A375 (cell line): ENCODE measurements around the gene TMC7. TPM values are rescaled to one million over a fixed set of nuclear protein-coding genes. Genes with fewer than 3 reads are reported as not detected.

Experiments
- small RNA-seq: library from RNA; depleted of rRNA; stranded (forward); fragments of <200 nt; gene quantifications from one replicate; pipeline ENCODE3, GENCODE V24; 2014
- total RNA-seq: library from RNA; depleted of rRNA; stranded (reverse); fragments of >200 nt; shearing (Covaris generic); gene quantifications from 2 replicates; pipeline ENCODE4 v1.2.3, GENCODE V29; 2014; rRNA removed

The TMC7 gene
- 3.9 and 4.2 TPM in 2 replicates for total RNA-seq

DNA sequence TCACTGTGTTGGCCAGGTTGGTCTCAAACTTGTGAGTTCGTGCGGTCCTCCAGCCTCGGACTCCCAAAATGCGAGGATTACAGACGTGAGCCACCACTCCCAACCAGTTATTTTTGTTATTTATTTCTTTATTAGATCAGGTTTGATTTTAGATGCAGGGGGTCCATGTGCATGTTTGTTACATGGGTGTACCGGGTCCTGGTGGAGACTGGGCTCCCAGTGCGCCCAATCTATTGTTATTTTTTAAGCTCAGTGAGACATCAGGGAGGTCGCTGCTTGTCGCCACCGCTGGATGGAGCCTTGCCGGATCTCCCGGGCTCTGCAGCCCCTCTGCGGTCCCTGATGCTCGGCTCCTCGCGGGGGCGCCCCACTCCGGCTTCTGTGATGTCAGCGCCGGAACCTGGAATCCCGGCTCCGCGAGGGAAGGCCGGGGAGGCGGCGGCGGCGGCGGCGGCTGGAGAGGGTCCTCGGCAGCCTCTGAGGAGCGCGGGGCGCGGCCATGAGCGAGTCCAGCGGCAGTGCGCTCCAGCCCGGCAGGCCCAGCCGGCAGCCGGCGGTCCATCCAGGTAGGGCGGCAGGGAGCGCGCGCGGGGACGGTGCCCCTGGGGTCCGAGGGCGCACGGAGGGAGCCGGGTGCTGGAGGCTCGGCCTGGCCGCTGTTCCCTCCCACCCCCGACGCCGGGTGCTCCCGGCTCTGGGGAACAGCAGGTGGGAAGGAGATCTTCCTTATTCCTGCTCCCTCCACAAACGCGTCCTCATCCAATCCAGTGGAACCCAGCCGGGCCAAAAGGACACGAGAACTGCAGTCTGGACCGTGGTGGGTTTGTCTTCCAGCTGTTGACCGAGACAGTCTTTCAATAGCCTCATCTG, at the start of gene TMC7:
Gene TMC7 (plus strand): TSS at position 370 of the 870 bp plus-strand sequence. CDS start 130 bp downstream, at position 500.

GRCh38 chr16:19067349-19068236, 83.9 kb downstream of the TMC7 start, which contains the start of gene COQ7:
TSS of gene COQ7 (plus strand) at chr16:19067614. CDS start at chr16:19067665, 51 bp downstream.

Small RNA genes lying within 50 kb of the gene (small RNA-seq; reads per million reads assigned to genes)
- not detected for gene RNU6-1340P

Other genes starting within 250 kb of the TMC7 start
- gene RPS15A, start 193.6 kb upstream of the TMC7 start, total RNA-seq: 1,656 and 3,126 TPM in 2 replicates
- gene ARL6IP1, start 182.4 kb upstream of the TMC7 start, total RNA-seq: 130 and 131 TPM in 2 replicates
- 31.7 and 36.6 TPM in 2 replicates for gene SMG1, start 57.5 kb upstream of the TMC7 start, total RNA-seq
- 56.3 and 58.5 TPM in 2 replicates for gene COQ7, start 83.7 kb downstream of the TMC7 start, total RNA-seq
- 32.8 and 37.8 TPM in 2 replicates for gene ITPRIPL2, start 130.0 kb downstream of the TMC7 start, total RNA-seq
- 0.82 and 2.8 TPM in 2 replicates for gene SYT17, start 184.3 kb downstream of the TMC7 start, total RNA-seq